GM23338 (cell line): ENCODE data around the gene LAMB1. TPM values are rescaled to one million over a fixed set of nuclear protein-coding genes. Genes with fewer than 3 reads are reported as not detected.

Source experiments
- ATAC-seq: fragments of 200-7000 bp; cut with Tn5 transposase; 3 replicates; pipeline ENCODE4 v1.9.1; 2020
- DNase-seq: peaks from one replicate; pipeline ENCODE4 v3.0.0-alpha.2; 2015; ENCODE audit warnings: low spot score
- H2AFZ ChIP-seq: fragments of 200-600 bp; sonication (generic); 2 replicates; pipeline ENCODE4 v1.8.0; 2016; ENCODE audit warnings: antibody characterized with exemption, mild to moderate bottlenecking, moderate library complexity
- H3F3A ChIP-seq: fragments of 200-600 bp; sonication (generic); replicated peaks from 2 replicates; pipeline ENCODE4 v1.8.0; 2017; ENCODE audit warnings: antibody characterized with exemption, mixed run types, low read depth
- H3K27ac ChIP-seq: fragments of 200-600 bp; sonication (generic); 2 replicates; pipeline ENCODE4 v1.6.1; 2016; ENCODE audit warnings: low read depth
- H3K27me3 ChIP-seq: fragments of 200-600 bp; sonication (generic); 2 replicates; pipeline ENCODE4 v1.8.0; 2016; ENCODE audit warnings: mild to moderate bottlenecking, mixed run types, moderate library complexity; ENCODE audit not compliant: insufficient read depth
- H3K36me3 ChIP-seq: fragments of 200-600 bp; sonication (generic); 2 replicates; pipeline ENCODE4 v1.8.0; 2016; ENCODE audit warnings: mild to moderate bottlenecking; ENCODE audit not compliant: insufficient read depth
- H3K4me1 ChIP-seq: fragments of 200-600 bp; sonication (generic); 2 replicates; pipeline ENCODE4 v1.8.0; 2016; ENCODE audit warnings: mild to moderate bottlenecking, moderate library complexity; ENCODE audit not compliant: insufficient read depth
- H3K4me2 ChIP-seq: fragments of 200-600 bp; sonication (generic); 2 replicates; pipeline ENCODE4 v1.7.1; 2017; ENCODE audit warnings: mixed run types
- H3K4me3 ChIP-seq: fragments of 200-600 bp; sonication (generic); 2 replicates; pipeline ENCODE4 v1.6.1; 2016; ENCODE audit warnings: mixed run types
- H3K79me2 ChIP-seq: fragments of 200-600 bp; sonication (generic); replicated peaks from 2 replicates; pipeline ENCODE4 v1.8.0; 2017; ENCODE audit warnings: mild to moderate bottlenecking; ENCODE audit not compliant: insufficient read depth
- H3K9me2 ChIP-seq: fragments of 200-600 bp; sonication (generic); 2 replicates; pipeline ENCODE4 v1.8.0; 2017; ENCODE audit not compliant: insufficient read depth
- H4K20me1 ChIP-seq: fragments of 200-600 bp; sonication (generic); replicated peaks from 2 replicates; pipeline ENCODE4 v1.8.0; 2017; ENCODE audit warnings: mild to moderate bottlenecking; ENCODE audit not compliant: insufficient read depth
- H3K27ac Mint-ChIP-seq: 2 replicates; pipeline ENCODE4 v1.8.0; 2020; ENCODE audit warnings: inconsistent platforms, mild to moderate bottlenecking, moderate library complexity, mixed read lengths
- H3K27me3 Mint-ChIP-seq: 3 replicates; pipeline ENCODE4 v1.8.0; 2022; ENCODE audit warnings: low read depth, mild to moderate bottlenecking, moderate library complexity, mixed read lengths, inconsistent platforms; ENCODE audit not compliant: insufficient read depth, poor library complexity
- H3K36me3 Mint-ChIP-seq: 3 replicates; pipeline ENCODE4 v1.8.0; 2021; ENCODE audit warnings: low read depth, mild to moderate bottlenecking, inconsistent platforms, moderate library complexity, mixed read lengths
- H3K4me1 Mint-ChIP-seq: 3 replicates; pipeline ENCODE4 v1.8.0; 2020; ENCODE audit warnings: mild to moderate bottlenecking, inconsistent platforms, mixed read lengths
- H3K4me3 Mint-ChIP-seq: 3 replicates; pipeline ENCODE4 v1.8.0; 2021; ENCODE audit warnings: moderate library complexity, mild to moderate bottlenecking, inconsistent platforms, mixed read lengths
- H3K9me3 Mint-ChIP-seq: 3 replicates; pipeline ENCODE4 v1.8.0; 2020; ENCODE audit warnings: moderate library complexity, mild to moderate bottlenecking, inconsistent platforms, mixed read lengths
- CREB1 ChIP-seq: fragments of 250-450 bp; sonication (Bioruptor Pico); IDR thresholded peaks from 2 replicates; pipeline ENCODE4 v1.5.0; 2020; ENCODE audit warnings: low read depth, mild to moderate bottlenecking, moderate library complexity
- CTCF ChIP-seq, 2 experiments: fragments of 200-600 bp in 1 of 2; sonication (generic) in 1 of 2; conservative IDR thresholded peaks; 2 replicates each; pipeline versions ENCODE4 v1.5.1 to v1.6.1; 2016 to 2017; ENCODE audit warnings: antibody characterized with exemption in 2 of 2, low read depth in 2 of 2, mild to moderate bottlenecking in 2 of 2, moderate library complexity in 1 of 2
- EZH2 ChIP-seq: fragments of 200-600 bp; sonication (generic); IDR thresholded peaks from one replicate; pipeline ENCODE4 v1.8.0; 2017; ENCODE audit warnings: antibody characterized with exemption, mild to moderate bottlenecking, low read depth; ENCODE audit not compliant: unreplicated experiment
- EZH2phosphoT487 ChIP-seq: fragments of 200-600 bp; sonication (generic); IDR thresholded peaks from one replicate; pipeline ENCODE4 v1.8.1; 2018; ENCODE audit warnings: antibody characterized with exemption; ENCODE audit not compliant: unreplicated experiment
- JUNB ChIP-seq: IDR thresholded peaks from one replicate; pipeline ENCODE4 v1.6.1; 2016; ENCODE audit warnings: antibody characterized with exemption; ENCODE audit not compliant: unreplicated experiment
- NANOG ChIP-seq: IDR thresholded peaks from 2 replicates; pipeline ENCODE4 v1.6.1; 2016; ENCODE audit warnings: antibody characterized with exemption, borderline replicate concordance
- POLR2AphosphoS5 ChIP-seq: IDR thresholded peaks from 2 replicates; pipeline ENCODE4 v1.6.1; 2016; ENCODE audit warnings: antibody characterized with exemption, low read depth
- STAT1 ChIP-seq: IDR thresholded peaks from one replicate; pipeline ENCODE4 v1.6.1; 2016; ENCODE audit warnings: antibody characterized with exemption; ENCODE audit not compliant: unreplicated experiment
- ZNF114 ChIP-seq: fragments of 250-450 bp; sonication (Bioruptor Pico); IDR thresholded peaks from 2 replicates; pipeline ENCODE4 v1.5.0; 2020; ENCODE audit warnings: mild to moderate bottlenecking, moderate library complexity
- ZNF331 ChIP-seq: fragments of 250-450 bp; sonication (Bioruptor Pico); IDR thresholded peaks from 2 replicates; pipeline ENCODE4 v1.5.0; 2020; ENCODE audit warnings: low read depth, mild to moderate bottlenecking, moderate library complexity
- polyA plus RNA-seq: library from polyadenylated mRNA; unstranded; fragments of >200 nt; fragmentation: Nextera tagmentation; extraction: Ambion mirVana; gene quantifications from 2 replicates; pipeline ENCODE4 v1.2.1, GENCODE V29; 2016
- total RNA-seq: library from RNA; depleted of rRNA; stranded (reverse); fragments of >200 nt; shearing (Covaris generic); gene quantifications from 2 replicates; pipeline ENCODE4 v1.2.3, GENCODE V29; 2014
- TF ChIP-seq, protein P1 (sequence below): IDR thresholded peaks from one replicate; pipeline ENCODE4 v1.6.1; 2018; ENCODE audit warnings: antibody characterized with exemption; ENCODE audit not compliant: unreplicated experiment
- TF ChIP-seq, protein P2 (sequence below): IDR thresholded peaks from 2 replicates; pipeline ENCODE4 v1.6.1; 2016; ENCODE audit warnings: antibody characterized with exemption
- TF ChIP-seq, protein P3 (sequence below): fragments of 250-450 bp; sonication (Bioruptor Pico); IDR thresholded peaks from 2 replicates; pipeline ENCODE4 v1.5.0; 2020; ENCODE audit warnings: mild to moderate bottlenecking, moderate library complexity

The LAMB1 gene
- total and polyA plus RNA-seq, 2 experiments from 2014 or later = 53.5 to 57.8 TPM

GRCh38 chr7:108010377-108010776 lies 7.4 kb upstream of the LAMB1 start:
- Histone ChIP-seq H3K36me3 (no peaks in the 10 kb centered on the region), H3K27me3 (peaks cover 25% of the 10 kb centered on the region), H3K4me3 (no peak overlapping the region), H4K20me1 (no peaks in the 10 kb centered on the region), H2AFZ (no peak overlapping the region), H3F3A (no peaks in the 10 kb centered on the region), H3K4me1 (no peaks in the 10 kb centered on the region), H3K79me2 (no peaks in the 10 kb centered on the region), H3K9me2 (no peaks in the 10 kb centered on the region), H3K4me2 (no peak overlapping the region), H3K27ac (no peak overlapping the region)
- no peak for ATAC-seq
- TF ChIP-seq ZNF114 (CRISPR knock-in tag) = no peak
- no peak for TF ChIP-seq JUNB
- TF ChIP-seq POLR2AphosphoS5 = no peak
- no peak for TF ChIP-seq NANOG
- TF ChIP-seq CTCF (conservative IDR thresholded peaks at IDR 0.05; ENCODE audit: low read depth in 2 of 2) = no peak
- TF ChIP-seq, protein P1, sequence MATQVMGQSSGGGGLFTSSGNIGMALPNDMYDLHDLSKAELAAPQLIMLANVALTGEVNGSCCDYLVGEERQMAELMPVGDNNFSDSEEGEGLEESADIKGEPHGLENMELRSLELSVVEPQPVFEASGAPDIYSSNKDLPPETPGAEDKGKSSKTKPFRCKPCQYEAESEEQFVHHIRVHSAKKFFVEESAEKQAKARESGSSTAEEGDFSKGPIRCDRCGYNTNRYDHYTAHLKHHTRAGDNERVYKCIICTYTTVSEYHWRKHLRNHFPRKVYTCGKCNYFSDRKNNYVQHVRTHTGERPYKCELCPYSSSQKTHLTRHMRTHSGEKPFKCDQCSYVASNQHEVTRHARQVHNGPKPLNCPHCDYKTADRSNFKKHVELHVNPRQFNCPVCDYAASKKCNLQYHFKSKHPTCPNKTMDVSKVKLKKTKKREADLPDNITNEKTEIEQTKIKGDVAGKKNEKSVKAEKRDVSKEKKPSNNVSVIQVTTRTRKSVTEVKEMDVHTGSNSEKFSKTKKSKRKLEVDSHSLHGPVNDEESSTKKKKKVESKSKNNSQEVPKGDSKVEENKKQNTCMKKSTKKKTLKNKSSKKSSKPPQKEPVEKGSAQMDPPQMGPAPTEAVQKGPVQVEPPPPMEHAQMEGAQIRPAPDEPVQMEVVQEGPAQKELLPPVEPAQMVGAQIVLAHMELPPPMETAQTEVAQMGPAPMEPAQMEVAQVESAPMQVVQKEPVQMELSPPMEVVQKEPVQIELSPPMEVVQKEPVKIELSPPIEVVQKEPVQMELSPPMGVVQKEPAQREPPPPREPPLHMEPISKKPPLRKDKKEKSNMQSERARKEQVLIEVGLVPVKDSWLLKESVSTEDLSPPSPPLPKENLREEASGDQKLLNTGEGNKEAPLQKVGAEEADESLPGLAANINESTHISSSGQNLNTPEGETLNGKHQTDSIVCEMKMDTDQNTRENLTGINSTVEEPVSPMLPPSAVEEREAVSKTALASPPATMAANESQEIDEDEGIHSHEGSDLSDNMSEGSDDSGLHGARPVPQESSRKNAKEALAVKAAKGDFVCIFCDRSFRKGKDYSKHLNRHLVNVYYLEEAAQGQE = no peak
- TF ChIP-seq, protein P2, sequence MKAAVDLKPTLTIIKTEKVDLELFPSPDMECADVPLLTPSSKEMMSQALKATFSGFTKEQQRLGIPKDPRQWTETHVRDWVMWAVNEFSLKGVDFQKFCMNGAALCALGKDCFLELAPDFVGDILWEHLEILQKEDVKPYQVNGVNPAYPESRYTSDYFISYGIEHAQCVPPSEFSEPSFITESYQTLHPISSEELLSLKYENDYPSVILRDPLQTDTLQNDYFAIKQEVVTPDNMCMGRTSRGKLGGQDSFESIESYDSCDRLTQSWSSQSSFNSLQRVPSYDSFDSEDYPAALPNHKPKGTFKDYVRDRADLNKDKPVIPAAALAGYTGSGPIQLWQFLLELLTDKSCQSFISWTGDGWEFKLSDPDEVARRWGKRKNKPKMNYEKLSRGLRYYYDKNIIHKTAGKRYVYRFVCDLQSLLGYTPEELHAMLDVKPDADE = no peak
- no peak for TF ChIP-seq STAT1
- TF ChIP-seq EZH2phosphoT487 = no peak
- no peak for TF ChIP-seq EZH2
- no peak for TF ChIP-seq ZNF331 (CRISPR knock-in tag)
- TF ChIP-seq, protein P3, sequence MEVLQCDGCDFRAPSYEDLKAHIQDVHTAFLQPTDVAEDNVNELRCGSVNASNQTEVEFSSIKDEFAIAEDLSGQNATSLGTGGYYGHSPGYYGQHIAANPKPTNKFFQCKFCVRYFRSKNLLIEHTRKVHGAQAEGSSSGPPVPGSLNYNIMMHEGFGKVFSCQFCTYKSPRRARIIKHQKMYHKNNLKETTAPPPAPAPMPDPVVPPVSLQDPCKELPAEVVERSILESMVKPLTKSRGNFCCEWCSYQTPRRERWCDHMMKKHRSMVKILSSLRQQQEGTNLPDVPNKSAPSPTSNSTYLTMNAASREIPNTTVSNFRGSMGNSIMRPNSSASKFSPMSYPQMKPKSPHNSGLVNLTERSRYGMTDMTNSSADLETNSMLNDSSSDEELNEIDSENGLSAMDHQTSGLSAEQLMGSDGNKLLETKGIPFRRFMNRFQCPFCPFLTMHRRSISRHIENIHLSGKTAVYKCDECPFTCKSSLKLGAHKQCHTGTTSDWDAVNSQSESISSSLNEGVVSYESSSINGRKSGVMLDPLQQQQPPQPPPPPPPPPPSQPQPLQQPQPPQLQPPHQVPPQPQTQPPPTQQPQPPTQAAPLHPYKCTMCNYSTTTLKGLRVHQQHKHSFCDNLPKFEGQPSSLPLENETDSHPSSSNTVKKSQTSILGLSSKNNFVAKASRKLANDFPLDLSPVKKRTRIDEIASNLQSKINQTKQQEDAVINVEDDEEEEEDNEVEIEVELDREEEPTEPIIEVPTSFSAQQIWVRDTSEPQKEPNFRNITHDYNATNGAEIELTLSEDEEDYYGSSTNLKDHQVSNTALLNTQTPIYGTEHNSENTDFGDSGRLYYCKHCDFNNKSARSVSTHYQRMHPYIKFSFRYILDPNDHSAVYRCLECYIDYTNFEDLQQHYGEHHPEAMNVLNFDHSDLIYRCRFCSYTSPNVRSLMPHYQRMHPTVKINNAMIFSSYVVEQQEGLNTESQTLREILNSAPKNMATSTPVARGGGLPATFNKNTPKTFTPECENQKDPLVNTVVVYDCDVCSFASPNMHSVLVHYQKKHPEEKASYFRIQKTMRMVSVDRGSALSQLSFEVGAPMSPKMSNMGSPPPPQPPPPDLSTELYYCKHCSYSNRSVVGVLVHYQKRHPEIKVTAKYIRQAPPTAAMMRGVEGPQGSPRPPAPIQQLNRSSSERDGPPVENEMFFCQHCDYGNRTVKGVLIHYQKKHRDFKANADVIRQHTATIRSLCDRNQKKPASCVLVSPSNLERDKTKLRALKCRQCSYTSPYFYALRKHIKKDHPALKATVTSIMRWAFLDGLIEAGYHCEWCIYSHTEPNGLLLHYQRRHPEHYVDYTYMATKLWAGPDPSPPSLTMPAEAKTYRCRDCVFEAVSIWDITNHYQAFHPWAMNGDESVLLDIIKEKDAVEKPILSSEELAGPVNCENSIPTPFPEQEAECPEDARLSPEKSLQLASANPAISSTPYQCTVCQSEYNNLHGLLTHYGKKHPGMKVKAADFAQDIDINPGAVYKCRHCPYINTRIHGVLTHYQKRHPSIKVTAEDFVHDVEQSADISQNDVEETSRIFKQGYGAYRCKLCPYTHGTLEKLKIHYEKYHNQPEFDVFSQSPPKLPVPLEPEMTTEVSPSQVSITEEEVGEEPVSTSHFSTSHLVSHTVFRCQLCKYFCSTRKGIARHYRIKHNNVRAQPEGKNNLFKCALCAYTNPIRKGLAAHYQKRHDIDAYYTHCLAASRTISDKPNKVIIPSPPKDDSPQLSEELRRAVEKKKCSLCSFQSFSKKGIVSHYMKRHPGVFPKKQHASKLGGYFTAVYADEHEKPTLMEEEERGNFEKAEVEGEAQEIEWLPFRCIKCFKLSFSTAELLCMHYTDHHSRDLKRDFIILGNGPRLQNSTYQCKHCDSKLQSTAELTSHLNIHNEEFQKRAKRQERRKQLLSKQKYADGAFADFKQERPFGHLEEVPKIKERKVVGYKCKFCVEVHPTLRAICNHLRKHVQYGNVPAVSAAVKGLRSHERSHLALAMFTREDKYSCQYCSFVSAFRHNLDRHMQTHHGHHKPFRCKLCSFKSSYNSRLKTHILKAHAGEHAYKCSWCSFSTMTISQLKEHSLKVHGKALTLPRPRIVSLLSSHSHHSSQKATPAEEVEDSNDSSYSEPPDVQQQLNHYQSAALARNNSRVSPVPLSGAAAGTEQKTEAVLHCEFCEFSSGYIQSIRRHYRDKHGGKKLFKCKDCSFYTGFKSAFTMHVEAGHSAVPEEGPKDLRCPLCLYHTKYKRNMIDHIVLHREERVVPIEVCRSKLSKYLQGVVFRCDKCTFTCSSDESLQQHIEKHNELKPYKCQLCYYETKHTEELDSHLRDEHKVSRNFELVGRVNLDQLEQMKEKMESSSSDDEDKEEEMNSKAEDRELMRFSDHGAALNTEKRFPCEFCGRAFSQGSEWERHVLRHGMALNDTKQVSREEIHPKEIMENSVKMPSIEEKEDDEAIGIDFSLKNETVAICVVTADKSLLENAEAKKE (CRISPR knock-in tag) = no peak
- no peak for TF ChIP-seq CREB1 (CRISPR knock-in tag)
- H3K4me1 Mint-ChIP-seq = no peaks in the 10 kb centered on the region; the same call in 2 of the 3 replicates
- no peak overlapping the region for H3K4me3 Mint-ChIP-seq
- H3K27me3 Mint-ChIP-seq = peaks cover 21% of the 10 kb centered on the region
- H3K27ac Mint-ChIP-seq = no peak overlapping the region
- no peak for DNase-seq
- no peaks in the 10 kb centered on the region for H3K9me3 Mint-ChIP-seq
- no peaks in the 10 kb centered on the region for H3K36me3 Mint-ChIP-seq
